GM23338 (cell line): ENCODE data around the gene PTCHD1.

Source experiments
- CREB1 ChIP-seq: fragments of 250-450 bp; sonication (Bioruptor Pico); IDR thresholded peaks from 2 replicates; pipeline ENCODE4 v1.5.0; 2020; ENCODE audit warnings: low read depth, mild to moderate bottlenecking, moderate library complexity
- ETS1 ChIP-seq: IDR thresholded peaks from 2 replicates; pipeline ENCODE4 v1.6.1; 2016; ENCODE audit warnings: antibody characterized with exemption
- EZH2 ChIP-seq: fragments of 200-600 bp; sonication (generic); IDR thresholded peaks from one replicate; pipeline ENCODE4 v1.8.0; 2017; ENCODE audit warnings: antibody characterized with exemption, mild to moderate bottlenecking, low read depth; ENCODE audit not compliant: unreplicated experiment
- EZH2phosphoT487 ChIP-seq: fragments of 200-600 bp; sonication (generic); IDR thresholded peaks from one replicate; pipeline ENCODE4 v1.8.1; 2018; ENCODE audit warnings: antibody characterized with exemption; ENCODE audit not compliant: unreplicated experiment
- JUNB ChIP-seq: IDR thresholded peaks from one replicate; pipeline ENCODE4 v1.6.1; 2016; ENCODE audit warnings: antibody characterized with exemption; ENCODE audit not compliant: unreplicated experiment
- NANOG ChIP-seq: IDR thresholded peaks from 2 replicates; pipeline ENCODE4 v1.6.1; 2016; ENCODE audit warnings: antibody characterized with exemption, borderline replicate concordance
- POLR2AphosphoS5 ChIP-seq: IDR thresholded peaks from 2 replicates; pipeline ENCODE4 v1.6.1; 2016; ENCODE audit warnings: antibody characterized with exemption, low read depth
- STAT1 ChIP-seq: IDR thresholded peaks from one replicate; pipeline ENCODE4 v1.6.1; 2016; ENCODE audit warnings: antibody characterized with exemption; ENCODE audit not compliant: unreplicated experiment
- ZNF114 ChIP-seq: fragments of 250-450 bp; sonication (Bioruptor Pico); IDR thresholded peaks from 2 replicates; pipeline ENCODE4 v1.5.0; 2020; ENCODE audit warnings: mild to moderate bottlenecking, moderate library complexity
- ZNF331 ChIP-seq: fragments of 250-450 bp; sonication (Bioruptor Pico); IDR thresholded peaks from 2 replicates; pipeline ENCODE4 v1.5.0; 2020; ENCODE audit warnings: low read depth, mild to moderate bottlenecking, moderate library complexity
- ZNF462 ChIP-seq: fragments of 250-450 bp; sonication (Bioruptor Pico); IDR thresholded peaks from 2 replicates; pipeline ENCODE4 v1.5.0; 2020; ENCODE audit warnings: mild to moderate bottlenecking, moderate library complexity
- TF ChIP-seq, protein P1 (sequence below), 2 experiments: fragments of 200-600 bp in 1 of 2; sonication (generic) in 1 of 2; conservative IDR thresholded peaks; 2 replicates each; pipeline versions ENCODE4 v1.5.1 to v1.6.1; 2016 to 2017; ENCODE audit warnings: antibody characterized with exemption in 2 of 2, low read depth in 2 of 2, mild to moderate bottlenecking in 2 of 2, moderate library complexity in 1 of 2
- TF ChIP-seq, protein P2 (sequence below): IDR thresholded peaks from one replicate; pipeline ENCODE4 v1.6.1; 2018; ENCODE audit warnings: antibody characterized with exemption; ENCODE audit not compliant: unreplicated experiment

GRCh38 chrX:23333842-23334520, 668 bp upstream of the PTCHD1 start:
- TF ChIP-seq, protein P1, sequence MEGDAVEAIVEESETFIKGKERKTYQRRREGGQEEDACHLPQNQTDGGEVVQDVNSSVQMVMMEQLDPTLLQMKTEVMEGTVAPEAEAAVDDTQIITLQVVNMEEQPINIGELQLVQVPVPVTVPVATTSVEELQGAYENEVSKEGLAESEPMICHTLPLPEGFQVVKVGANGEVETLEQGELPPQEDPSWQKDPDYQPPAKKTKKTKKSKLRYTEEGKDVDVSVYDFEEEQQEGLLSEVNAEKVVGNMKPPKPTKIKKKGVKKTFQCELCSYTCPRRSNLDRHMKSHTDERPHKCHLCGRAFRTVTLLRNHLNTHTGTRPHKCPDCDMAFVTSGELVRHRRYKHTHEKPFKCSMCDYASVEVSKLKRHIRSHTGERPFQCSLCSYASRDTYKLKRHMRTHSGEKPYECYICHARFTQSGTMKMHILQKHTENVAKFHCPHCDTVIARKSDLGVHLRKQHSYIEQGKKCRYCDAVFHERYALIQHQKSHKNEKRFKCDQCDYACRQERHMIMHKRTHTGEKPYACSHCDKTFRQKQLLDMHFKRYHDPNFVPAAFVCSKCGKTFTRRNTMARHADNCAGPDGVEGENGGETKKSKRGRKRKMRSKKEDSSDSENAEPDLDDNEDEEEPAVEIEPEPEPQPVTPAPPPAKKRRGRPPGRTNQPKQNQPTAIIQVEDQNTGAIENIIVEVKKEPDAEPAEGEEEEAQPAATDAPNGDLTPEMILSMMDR (conservative IDR thresholded peaks at IDR 0.05; ENCODE audit: low read depth in 2 of 2), result no peak
- TF ChIP-seq JUNB (no peak), EZH2 (no peak), POLR2AphosphoS5 (no peak), EZH2phosphoT487 (no peak), ZNF331 (CRISPR knock-in tag) (no peak), ZNF114 (CRISPR knock-in tag) (no peak), ETS1 (no peak), NANOG (no peak), CREB1 (no peak), STAT1 (no peak), ZNF462 (CRISPR knock-in tag) (no peak)
- TF ChIP-seq, protein P2, sequence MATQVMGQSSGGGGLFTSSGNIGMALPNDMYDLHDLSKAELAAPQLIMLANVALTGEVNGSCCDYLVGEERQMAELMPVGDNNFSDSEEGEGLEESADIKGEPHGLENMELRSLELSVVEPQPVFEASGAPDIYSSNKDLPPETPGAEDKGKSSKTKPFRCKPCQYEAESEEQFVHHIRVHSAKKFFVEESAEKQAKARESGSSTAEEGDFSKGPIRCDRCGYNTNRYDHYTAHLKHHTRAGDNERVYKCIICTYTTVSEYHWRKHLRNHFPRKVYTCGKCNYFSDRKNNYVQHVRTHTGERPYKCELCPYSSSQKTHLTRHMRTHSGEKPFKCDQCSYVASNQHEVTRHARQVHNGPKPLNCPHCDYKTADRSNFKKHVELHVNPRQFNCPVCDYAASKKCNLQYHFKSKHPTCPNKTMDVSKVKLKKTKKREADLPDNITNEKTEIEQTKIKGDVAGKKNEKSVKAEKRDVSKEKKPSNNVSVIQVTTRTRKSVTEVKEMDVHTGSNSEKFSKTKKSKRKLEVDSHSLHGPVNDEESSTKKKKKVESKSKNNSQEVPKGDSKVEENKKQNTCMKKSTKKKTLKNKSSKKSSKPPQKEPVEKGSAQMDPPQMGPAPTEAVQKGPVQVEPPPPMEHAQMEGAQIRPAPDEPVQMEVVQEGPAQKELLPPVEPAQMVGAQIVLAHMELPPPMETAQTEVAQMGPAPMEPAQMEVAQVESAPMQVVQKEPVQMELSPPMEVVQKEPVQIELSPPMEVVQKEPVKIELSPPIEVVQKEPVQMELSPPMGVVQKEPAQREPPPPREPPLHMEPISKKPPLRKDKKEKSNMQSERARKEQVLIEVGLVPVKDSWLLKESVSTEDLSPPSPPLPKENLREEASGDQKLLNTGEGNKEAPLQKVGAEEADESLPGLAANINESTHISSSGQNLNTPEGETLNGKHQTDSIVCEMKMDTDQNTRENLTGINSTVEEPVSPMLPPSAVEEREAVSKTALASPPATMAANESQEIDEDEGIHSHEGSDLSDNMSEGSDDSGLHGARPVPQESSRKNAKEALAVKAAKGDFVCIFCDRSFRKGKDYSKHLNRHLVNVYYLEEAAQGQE, result no peak
